ENCODE measurements around the gene SLC6A4.

DNA sequence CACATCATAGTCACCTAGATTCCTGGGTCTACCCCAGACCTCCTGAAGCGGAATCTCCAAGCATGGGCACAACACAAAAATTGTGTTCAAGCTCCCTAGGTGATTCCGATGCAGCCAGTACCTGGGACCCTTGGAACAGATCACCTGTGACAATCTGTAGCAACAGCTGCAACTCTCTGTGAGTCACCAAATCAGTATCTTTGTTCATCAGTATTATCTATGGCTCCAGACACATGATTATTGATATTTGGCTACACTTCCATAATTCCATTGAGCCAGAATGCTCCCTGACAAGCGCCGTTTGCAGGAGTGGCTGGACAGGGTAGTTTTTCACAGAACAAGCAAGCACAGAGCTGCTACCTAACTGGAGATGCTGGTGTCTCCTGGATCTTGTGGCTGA, 16.2 kb downstream of the SLC6A4 start:
- TF ChIP-seq, protein P1, sequence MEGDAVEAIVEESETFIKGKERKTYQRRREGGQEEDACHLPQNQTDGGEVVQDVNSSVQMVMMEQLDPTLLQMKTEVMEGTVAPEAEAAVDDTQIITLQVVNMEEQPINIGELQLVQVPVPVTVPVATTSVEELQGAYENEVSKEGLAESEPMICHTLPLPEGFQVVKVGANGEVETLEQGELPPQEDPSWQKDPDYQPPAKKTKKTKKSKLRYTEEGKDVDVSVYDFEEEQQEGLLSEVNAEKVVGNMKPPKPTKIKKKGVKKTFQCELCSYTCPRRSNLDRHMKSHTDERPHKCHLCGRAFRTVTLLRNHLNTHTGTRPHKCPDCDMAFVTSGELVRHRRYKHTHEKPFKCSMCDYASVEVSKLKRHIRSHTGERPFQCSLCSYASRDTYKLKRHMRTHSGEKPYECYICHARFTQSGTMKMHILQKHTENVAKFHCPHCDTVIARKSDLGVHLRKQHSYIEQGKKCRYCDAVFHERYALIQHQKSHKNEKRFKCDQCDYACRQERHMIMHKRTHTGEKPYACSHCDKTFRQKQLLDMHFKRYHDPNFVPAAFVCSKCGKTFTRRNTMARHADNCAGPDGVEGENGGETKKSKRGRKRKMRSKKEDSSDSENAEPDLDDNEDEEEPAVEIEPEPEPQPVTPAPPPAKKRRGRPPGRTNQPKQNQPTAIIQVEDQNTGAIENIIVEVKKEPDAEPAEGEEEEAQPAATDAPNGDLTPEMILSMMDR (IDR thresholded peaks at IDR 0.05; ENCODE audit: low read depth, low read length, missing input control) = no peak
- TF ChIP-seq SP1 (IDR thresholded peaks at IDR 0.05) (no peak), YY1 (IDR thresholded peaks at IDR 0.05) (no peak), JUND (IDR thresholded peaks at IDR 0.05) (no peak), GABPA (IDR thresholded peaks at IDR 0.05 in 1 of 2, conservative IDR thresholded peaks at IDR 0.05 in 1 of 2) (no peak), RAD21 (IDR thresholded peaks at IDR 0.05) (no peak), TAF1 (conservative IDR thresholded peaks at IDR 0.05) (no peak)
- TF ChIP-seq, protein P2, sequence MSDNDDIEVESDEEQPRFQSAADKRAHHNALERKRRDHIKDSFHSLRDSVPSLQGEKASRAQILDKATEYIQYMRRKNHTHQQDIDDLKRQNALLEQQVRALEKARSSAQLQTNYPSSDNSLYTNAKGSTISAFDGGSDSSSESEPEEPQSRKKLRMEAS (IDR thresholded peaks at IDR 0.05) = no peak
- TF ChIP-seq, protein P3, sequence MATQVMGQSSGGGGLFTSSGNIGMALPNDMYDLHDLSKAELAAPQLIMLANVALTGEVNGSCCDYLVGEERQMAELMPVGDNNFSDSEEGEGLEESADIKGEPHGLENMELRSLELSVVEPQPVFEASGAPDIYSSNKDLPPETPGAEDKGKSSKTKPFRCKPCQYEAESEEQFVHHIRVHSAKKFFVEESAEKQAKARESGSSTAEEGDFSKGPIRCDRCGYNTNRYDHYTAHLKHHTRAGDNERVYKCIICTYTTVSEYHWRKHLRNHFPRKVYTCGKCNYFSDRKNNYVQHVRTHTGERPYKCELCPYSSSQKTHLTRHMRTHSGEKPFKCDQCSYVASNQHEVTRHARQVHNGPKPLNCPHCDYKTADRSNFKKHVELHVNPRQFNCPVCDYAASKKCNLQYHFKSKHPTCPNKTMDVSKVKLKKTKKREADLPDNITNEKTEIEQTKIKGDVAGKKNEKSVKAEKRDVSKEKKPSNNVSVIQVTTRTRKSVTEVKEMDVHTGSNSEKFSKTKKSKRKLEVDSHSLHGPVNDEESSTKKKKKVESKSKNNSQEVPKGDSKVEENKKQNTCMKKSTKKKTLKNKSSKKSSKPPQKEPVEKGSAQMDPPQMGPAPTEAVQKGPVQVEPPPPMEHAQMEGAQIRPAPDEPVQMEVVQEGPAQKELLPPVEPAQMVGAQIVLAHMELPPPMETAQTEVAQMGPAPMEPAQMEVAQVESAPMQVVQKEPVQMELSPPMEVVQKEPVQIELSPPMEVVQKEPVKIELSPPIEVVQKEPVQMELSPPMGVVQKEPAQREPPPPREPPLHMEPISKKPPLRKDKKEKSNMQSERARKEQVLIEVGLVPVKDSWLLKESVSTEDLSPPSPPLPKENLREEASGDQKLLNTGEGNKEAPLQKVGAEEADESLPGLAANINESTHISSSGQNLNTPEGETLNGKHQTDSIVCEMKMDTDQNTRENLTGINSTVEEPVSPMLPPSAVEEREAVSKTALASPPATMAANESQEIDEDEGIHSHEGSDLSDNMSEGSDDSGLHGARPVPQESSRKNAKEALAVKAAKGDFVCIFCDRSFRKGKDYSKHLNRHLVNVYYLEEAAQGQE (IDR thresholded peaks at IDR 0.05) = no peak
- TF ChIP-seq, protein P4, sequence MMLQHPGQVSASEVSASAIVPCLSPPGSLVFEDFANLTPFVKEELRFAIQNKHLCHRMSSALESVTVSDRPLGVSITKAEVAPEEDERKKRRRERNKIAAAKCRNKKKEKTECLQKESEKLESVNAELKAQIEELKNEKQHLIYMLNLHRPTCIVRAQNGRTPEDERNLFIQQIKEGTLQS (IDR thresholded peaks at IDR 0.05) = no peak

Measured in liver (tissue), 3 donors.